HG03175 (cell line): ENCODE measurements around the gene CUBN.
A peak's percentile ranks its signal among the peaks of the same experiment; 100 is the strongest.
"Not testable (repeated sequence)": the region's sequence is repeated elsewhere in the genome, so short reads cannot be mapped to it uniquely, and the experiment has no call there.

Source experiments
- ATAC-seq: cut with Tn5 transposase; IDR thresholded peaks from one replicate; pipeline ENCODE4 v1.9.1; 2021; ENCODE audit warnings: mild to moderate bottlenecking, moderate library complexity; ENCODE audit not compliant: unreplicated experiment

CUBN gene

GRCh38 chr10:17022466-17022825 lies 107.2 kb downstream of the CUBN start:
- ATAC-seq: no peak

- no peak for ATAC-seq
Measured at GRCh38 chr10:17021656-17022465, 107.8 kb downstream of the CUBN start.

- ATAC-seq: no peak
Measured at GRCh38 chr10:17019696-17020095, 109.9 kb downstream of the CUBN start.

- ATAC-seq: not testable (repeated sequence)
Measured at GRCh38 chr10:17013131-17013983, 116.3 kb downstream of the CUBN start.

GRCh38 chr10:17012731-17013130 lies 116.9 kb downstream of the CUBN start:
- not testable (repeated sequence) for ATAC-seq

GRCh38 chr10:17010363-17011145 lies 119.1 kb downstream of the CUBN start:
- ATAC-seq: no peak

- no peak for ATAC-seq
Measured at GRCh38 chr10:17009212-17009700, 120.4 kb downstream of the CUBN start.

- no peak for ATAC-seq
Measured at GRCh38 chr10:17007418-17007770, 122.2 kb downstream of the CUBN start.

GRCh38 chr10:17006631-17007417 lies 122.8 kb downstream of the CUBN start:
- no peak for ATAC-seq

GRCh38 chr10:17005621-17006566 lies 123.7 kb downstream of the CUBN start:
- ATAC-seq: no peak

GRCh38 chr10:17004801-17005380 lies 124.7 kb downstream of the CUBN start:
- no peak for ATAC-seq

GRCh38 chr10:17003651-17004286 lies 125.8 kb downstream of the CUBN start:
- no peak for ATAC-seq

GRCh38 chr10:17003151-17003550 lies 126.5 kb downstream of the CUBN start:
- ATAC-seq: peak; percentile 41

- ATAC-seq: peak; percentile 63
Measured at GRCh38 chr10:17001961-17002749, 127.5 kb downstream of the CUBN start.

- no peak for ATAC-seq
Measured at GRCh38 chr10:17001297-17001744, 128.3 kb downstream of the CUBN start.

- ATAC-seq: no peak
Measured at GRCh38 chr10:16999665-17000451, 129.8 kb downstream of the CUBN start.

GRCh38 chr10:16996530-16996964 lies 133.1 kb downstream of the CUBN start:
- ATAC-seq: no peak
